KOPT-K1 (cell line): ENCODE results near the gene ALAS1.
A peak's percentile ranks its signal among the peaks of the same experiment; 100 is the strongest.

ENCODE experiments used
- H3K27ac ChIP-seq: fragments of 200-600 bp; sonication (generic); 2 replicates; pipeline ENCODE4 v1.5.1; 2016; ENCODE audit warnings: antibody characterized with exemption, mild to moderate bottlenecking, low read depth, low read length; ENCODE audit not compliant: poor library complexity, severe bottlenecking
- H3K36me3 ChIP-seq: fragments of 200-600 bp; sonication (generic); 2 replicates; pipeline ENCODE4 v1.5.1; 2017; ENCODE audit warnings: antibody characterized with exemption, mild to moderate bottlenecking, low read length, moderate library complexity; ENCODE audit not compliant: insufficient read depth
- H3K9me3 ChIP-seq: fragments of 200-600 bp; sonication (generic); 2 replicates; pipeline ENCODE4 v1.5.1; 2017; ENCODE audit warnings: antibody characterized with exemption, low read length, mild to moderate bottlenecking; ENCODE audit not compliant: insufficient read depth, poor library complexity, severe bottlenecking

The ALAS1 gene

GRCh38 chr3:52203701-52204100 is 5.7 kb downstream of the ALAS1 start:
- Histone ChIP-seq H3K36me3 (peaks cover 92% of the 10 kb centered on the region), H3K27ac (no peak overlapping the region), H3K9me3 (no peaks in the 10 kb centered on the region)

DNA sequence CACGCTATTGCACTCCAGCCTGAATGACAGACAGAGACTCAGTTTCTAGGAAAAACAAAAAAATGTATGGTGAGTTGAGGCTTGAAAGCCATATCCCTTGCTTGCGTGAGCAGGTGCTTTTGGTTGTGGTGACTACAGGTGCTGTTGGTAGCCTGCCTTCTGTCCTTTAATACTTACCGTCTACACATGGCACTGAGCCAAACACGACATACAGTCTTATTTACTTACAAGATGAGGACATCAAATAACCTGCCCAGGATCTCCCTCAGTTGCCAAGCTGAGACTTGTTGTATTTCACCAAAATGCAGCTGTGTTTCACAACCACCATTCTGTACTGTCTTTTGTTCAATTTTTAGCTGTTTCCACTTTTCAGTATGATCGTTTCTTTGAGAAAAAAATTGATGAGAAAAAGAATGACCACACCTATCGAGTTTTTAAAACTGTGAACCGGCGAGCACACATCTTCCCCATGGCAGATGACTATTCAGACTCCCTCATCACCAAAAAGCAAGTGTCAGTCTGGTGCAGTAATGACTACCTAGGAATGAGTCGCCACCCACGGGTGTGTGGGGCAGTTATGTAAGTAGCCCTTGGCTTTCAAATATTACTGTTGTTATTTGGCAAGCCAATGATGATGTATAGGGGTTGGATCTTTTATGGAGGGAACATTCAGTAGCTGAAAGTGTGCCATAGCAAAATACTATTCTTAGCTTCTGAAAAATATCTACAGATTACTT is 6.5 kb downstream of the ALAS1 start:
- H3K27ac ChIP-seq = no peak overlapping the region
- H3K36me3 ChIP-seq = peaks cover 95% of the 10 kb centered on the region
- no peaks in the 10 kb centered on the region for H3K9me3 ChIP-seq

- Histone ChIP-seq H3K27ac (no peak overlapping the region), H3K9me3 (no peaks in the 10 kb centered on the region), H3K36me3 (peaks cover 98% of the 10 kb centered on the region)
These were observed 7.9 kb downstream of the ALAS1 start for GRCh38 chr3:52205727-52206372.

DNA sequence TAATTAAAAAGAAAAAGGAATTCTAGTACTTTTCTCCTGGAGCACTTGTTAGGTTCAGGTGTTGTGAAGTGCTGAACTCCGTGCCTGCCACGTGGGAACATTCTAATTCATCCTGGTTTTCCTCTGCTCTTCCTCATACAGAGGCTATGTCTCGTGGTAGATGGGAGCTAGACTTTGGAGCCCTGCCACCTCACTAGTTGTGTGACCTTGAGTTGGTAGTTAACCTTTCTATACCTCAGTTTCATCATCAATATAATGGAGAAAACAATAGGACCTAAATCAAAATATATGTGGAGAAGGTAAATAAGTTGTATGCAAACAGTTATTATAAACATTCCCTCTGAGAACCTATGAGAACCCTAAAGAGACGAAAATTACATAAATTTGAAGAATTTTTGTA is 10.6 kb downstream of the ALAS1 start:
- Histone ChIP-seq H3K9me3 (no peaks in the 10 kb centered on the region), H3K27ac (no peak overlapping the region), H3K36me3 (peaks cover 98% of the 10 kb centered on the region)

DNA sequence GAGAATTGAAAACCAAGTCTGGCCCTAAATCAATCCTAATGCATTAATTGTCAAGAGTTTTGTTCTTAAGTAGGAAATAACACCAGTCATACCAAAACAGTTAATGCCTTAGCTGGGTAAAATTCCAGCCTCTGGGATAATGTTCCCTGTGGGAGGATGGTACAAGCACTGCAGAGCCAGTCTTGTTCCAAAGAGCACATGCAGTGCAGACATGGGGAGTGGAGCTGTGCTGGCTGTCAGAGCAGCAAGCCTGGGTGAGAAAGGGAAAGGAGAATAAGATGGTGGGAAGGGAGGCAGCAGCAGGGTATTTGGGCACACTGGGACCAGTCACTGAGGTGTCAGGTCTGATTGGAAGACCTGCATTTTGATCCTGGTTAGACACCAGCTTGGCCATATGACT is 12.1 kb downstream of the ALAS1 start:
- no peaks in the 10 kb centered on the region for H3K9me3 ChIP-seq
- peaks cover 98% of the 10 kb centered on the region for H3K36me3 ChIP-seq
- no peak overlapping the region for H3K27ac ChIP-seq

DNA sequence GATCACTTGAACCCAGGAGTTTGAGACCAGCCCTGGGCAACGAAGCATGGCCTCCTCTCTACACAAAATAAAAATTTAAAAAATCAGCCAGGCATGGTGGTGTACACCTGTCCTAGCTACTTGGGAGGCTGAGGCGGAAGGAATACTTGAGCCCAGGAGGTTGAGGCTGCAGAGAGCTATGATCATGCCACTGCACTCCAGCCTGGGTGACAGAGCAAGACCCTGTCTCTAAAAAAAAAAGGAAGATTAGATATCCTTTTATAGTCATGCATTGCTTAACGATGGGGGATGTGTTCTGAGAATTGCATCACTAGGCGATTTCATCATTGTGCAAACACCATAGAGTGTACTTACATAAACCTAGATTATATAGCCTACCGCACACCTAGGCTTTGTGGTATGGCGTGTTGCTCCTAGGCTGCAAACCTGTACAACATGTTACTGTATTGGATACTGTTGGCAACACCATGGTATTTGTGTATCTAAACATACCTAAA is 12.6 kb downstream of the ALAS1 start:
- Histone ChIP-seq H3K27ac (no peak overlapping the region), H3K9me3 (no peaks in the 10 kb centered on the region)

GRCh38 chr3:52211268-52211891 is 13.4 kb downstream of the ALAS1 start:
- H3K36me3 ChIP-seq = peaks cover 95% of the 10 kb centered on the region
- H3K27ac ChIP-seq = no peak overlapping the region
- H3K9me3 ChIP-seq = no peaks in the 10 kb centered on the region

More for the DNA sequence above, 12.6 kb downstream of the ALAS1 start:
- H3K36me3 ChIP-seq = peaks cover 98% of the 10 kb centered on the region

DNA sequence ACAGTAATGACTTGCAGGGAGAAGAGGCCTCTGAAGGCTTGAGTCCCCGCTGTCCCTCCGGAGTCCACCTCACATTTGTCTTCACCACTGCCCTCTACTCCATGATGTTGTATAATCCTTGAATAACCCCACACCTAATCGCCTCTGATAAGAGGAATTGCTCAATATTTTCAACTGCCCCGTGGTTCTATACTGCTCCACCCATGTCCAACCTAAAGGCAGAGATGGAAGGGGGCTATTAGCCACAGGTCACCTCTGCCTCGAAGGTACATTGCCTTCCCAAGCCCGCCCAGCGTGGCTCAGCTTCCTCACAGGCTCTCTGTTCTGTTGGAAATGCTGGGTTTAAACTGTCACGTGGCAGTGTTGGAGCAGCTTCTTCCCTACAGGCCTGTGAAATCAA is 15.0 kb downstream of the ALAS1 start:
- Histone ChIP-seq H3K9me3 (no peaks in the 10 kb centered on the region), H3K36me3 (peaks cover 80% of the 10 kb centered on the region), H3K27ac (no peak overlapping the region)

DNA sequence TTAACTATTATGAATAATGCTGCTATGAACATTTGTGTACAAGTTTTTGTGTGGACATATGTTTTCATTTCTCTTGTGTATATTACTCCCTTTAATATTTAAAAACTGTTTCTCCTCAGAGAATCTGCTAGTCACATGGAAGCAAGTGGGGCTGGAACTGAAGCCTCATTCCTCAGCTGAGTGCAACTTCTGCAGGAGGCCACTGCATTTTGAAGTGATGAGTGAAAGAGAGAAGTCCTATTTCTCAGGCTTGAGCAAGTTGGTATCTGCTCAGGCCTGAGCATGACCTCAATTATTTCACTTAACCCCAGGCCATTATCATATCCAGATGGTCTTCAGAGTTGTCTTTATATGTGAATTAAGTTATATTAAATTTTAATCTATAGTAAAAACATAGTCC is 15.9 kb downstream of the ALAS1 start:
- H3K9me3 ChIP-seq = no peaks in the 10 kb centered on the region
- H3K36me3 ChIP-seq = peaks cover 71% of the 10 kb centered on the region
- H3K27ac ChIP-seq = no peak overlapping the region

DNA sequence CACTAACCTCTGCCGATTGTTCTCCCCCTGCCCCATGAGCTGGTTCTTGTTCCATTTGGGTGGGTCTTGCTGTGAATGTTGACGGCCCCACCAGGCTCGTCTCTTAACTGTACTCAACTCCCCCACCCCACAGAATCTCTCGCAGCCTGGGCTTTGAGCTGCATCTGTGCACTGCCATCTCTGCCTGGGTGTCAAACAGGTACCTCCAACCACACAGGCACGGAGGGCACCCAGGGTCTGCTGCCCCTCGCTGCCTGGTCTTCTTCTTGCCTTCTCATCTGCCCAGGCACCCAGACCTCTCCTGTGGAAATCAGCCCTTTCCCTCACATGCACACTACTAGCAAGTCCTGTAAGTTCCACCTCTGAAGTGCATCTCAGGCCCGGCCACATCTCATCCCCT is 17.4 kb downstream of the ALAS1 start:
- peaks cover 57% of the 10 kb centered on the region for H3K36me3 ChIP-seq
- H3K27ac ChIP-seq = no peak overlapping the region

DNA sequence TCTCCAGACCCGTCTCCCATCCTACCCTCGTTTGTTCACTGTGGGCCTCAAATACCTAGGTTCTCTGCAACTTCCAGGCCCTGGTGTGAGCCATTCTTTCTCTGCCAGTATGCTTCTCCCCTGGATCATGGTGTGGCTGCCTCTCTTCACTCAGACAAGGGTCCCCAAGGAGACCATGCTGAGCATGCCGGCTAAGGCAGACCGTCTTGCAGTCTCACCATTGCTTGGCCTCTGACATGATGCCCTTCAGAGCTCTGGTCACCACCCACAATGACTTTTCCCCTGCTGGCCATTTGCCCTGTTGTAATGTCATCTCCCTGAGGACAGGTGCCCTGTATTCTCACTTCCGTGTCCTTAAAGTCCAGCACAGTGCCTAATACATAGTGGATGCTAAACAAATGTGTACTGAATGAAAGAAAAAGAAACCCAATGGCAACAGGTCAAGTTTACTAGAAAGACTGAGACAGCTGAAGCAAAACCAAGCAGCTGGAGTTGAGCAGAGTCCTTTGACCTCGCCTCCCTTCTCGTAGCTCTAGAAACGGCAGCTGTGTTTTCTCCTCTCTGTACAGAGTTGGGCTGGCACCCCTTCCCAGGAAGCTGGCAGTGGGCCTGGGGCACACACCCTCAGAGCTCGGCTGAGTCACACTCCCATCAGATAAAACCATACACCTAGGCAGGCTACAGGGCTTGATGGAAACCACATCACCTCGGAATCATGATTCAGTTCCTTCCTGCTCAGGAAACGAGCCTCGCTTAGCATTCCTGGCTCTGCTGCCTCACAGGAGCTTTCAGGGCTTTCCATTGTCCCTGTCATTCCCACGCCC is 18.8 kb downstream of the ALAS1 start:
- no peaks in the 10 kb centered on the region for H3K9me3 ChIP-seq
- peaks cover 52% of the 10 kb centered on the region for H3K36me3 ChIP-seq
- peak overlapping the region; percentile 54 for H3K27ac ChIP-seq

More for the DNA sequence above, 17.4 kb downstream of the ALAS1 start:
- no peaks in the 10 kb centered on the region for H3K9me3 ChIP-seq

GRCh38 chr3:52217409-52217805 is 19.4 kb downstream of the ALAS1 start:
- H3K36me3 ChIP-seq = peaks cover 46% of the 10 kb centered on the region
- H3K27ac ChIP-seq = peak overlapping the region; percentile 54
- no peaks in the 10 kb centered on the region for H3K9me3 ChIP-seq

DNA sequence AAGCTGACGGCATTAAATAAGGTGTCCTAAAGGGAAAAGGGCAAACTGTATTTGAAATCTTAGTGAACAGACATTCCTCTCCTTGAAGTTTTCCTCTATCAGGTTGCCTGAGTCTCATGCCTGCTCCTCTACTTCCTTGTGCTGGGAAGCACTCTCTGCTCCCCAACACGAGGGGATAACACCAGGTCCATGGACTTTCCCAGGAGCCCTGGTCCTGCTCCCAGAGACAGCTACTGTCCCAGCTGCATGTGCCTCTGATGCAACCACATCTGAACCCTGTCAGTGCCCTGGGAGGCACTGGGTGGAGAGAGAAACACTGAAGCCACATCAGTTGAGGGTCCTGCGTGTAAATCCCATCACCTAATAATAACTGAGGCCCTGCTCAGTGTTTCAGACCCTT is 20.1 kb downstream of the ALAS1 start:
- peaks cover 46% of the 10 kb centered on the region for H3K36me3 ChIP-seq
- peak overlapping the region; percentile 54 for H3K27ac ChIP-seq
- H3K9me3 ChIP-seq = no peaks in the 10 kb centered on the region

- peak overlapping the region; percentile 54 for H3K27ac ChIP-seq
These were observed 20.5 kb downstream of the ALAS1 start for GRCh38 chr3:52218454-52218853.

More at GRCh38 chr3:52218454-52218853, 20.5 kb downstream of the ALAS1 start:
- no peaks in the 10 kb centered on the region for H3K9me3 ChIP-seq
- H3K36me3 ChIP-seq = peaks cover 44% of the 10 kb centered on the region
